ENCODE results near the gene OR6N1. TPM values are rescaled to one million over a fixed set of nuclear protein-coding genes. Genes with fewer than 3 reads are reported as not detected.

The OR6N1 gene
- total and polyA plus RNA-seq, 11 donors, result not detected

- TF ChIP-seq CTCF (IDR thresholded peaks at IDR 0.05), result no peak
- no peak for TF ChIP-seq POLR2A (IDR thresholded peaks at IDR 0.05)
- intact Hi-C loops (cut with DNase I), result no loop called here
- Histone ChIP-seq H3K4me1 (peaks cover 0 to 35% (median 0%) of the 10 kb centered on the region in 12 donors), H3K4me3 (no peak overlapping the region), H3K36me3 (no peaks in the 10 kb centered on the region), H3K27ac (peak overlapping the region in 1 of 12 donors; percentile 79), H3K27me3 (peaks cover 0 to under 1% (median 0%) of the 10 kb centered on the region in 9 donors), H3K9me3 (no peaks in the 10 kb centered on the region)
- ATAC-seq, result no peak
- no peak for DNase-seq
- 67 to 88% (median 79%) methylated on average over 1 of the region's 1 CpG for WGBS, 4 donors
Observed at GRCh38 chr1:158818975-158819431, 47.0 kb upstream of the OR6N1 start.

GRCh38 chr1:158818560-158818959 lies 46.6 kb upstream of the OR6N1 start:
- H3K27me3 ChIP-seq, result no peaks in the 10 kb centered on the region
- peak overlapping the region in 1 of 12 donors; percentile 79 for H3K27ac ChIP-seq
- ATAC-seq (no peak), DNase-seq (no peak)
- no peaks in the 10 kb centered on the region for H3K36me3 ChIP-seq
- H3K4me3 ChIP-seq, result no peak overlapping the region
- TF ChIP-seq CTCF (IDR thresholded peaks at IDR 0.05) (no peak), POLR2A (IDR thresholded peaks at IDR 0.05) (no peak)
- H3K4me1 ChIP-seq, result peaks cover 0 to 38% (median 0%) of the 10 kb centered on the region in 12 donors
- no peaks in the 10 kb centered on the region for H3K9me3 ChIP-seq
- intact Hi-C loops (cut with DNase I), result no loop called here
- 90 to 100% (median 93%) methylated on average over 1 of the region's 1 CpG for WGBS, 4 donors

GRCh38 chr1:158814970-158815369 lies 43.0 kb upstream of the OR6N1 start:
- no peak overlapping the region for H3K4me3 ChIP-seq
- ATAC-seq (no peak), DNase-seq (no peak)
- no peaks in the 10 kb centered on the region for H3K27me3 ChIP-seq
- no peak for TF ChIP-seq CTCF (IDR thresholded peaks at IDR 0.05)
- no peak for TF ChIP-seq POLR2A (IDR thresholded peaks at IDR 0.05)
- H3K36me3 ChIP-seq, result no peaks in the 10 kb centered on the region
- intact Hi-C loops (cut with DNase I), result no loop called here
- H3K9me3 ChIP-seq, result no peaks in the 10 kb centered on the region
- H3K4me1 ChIP-seq, result peaks cover 0 to 68% (median 0%) of the 10 kb centered on the region in 12 donors
- no peak overlapping the region for H3K27ac ChIP-seq
- 44 to 95% (median 79%) methylated on average over 1 of the region's 1 CpG for WGBS, 4 donors

GRCh38 chr1:158813164-158813563 lies 41.2 kb upstream of the OR6N1 start:
- Histone ChIP-seq H3K9me3 (no peaks in the 10 kb centered on the region), H3K27ac (peak overlapping the region in 1 of 12 donors; percentile 79), H3K27me3 (no peaks in the 10 kb centered on the region), H3K4me1 (peaks cover 0 to 59% (median 0%) of the 10 kb centered on the region in 12 donors), H3K36me3 (no peaks in the 10 kb centered on the region), H3K4me3 (no peak overlapping the region)
- intact Hi-C loops (cut with DNase I), result no loop called here
- DNase-seq (no peak), ATAC-seq (no peak)
- 74 to 78% (median 76%) methylated on average over 3 of the region's 3 CpGs for WGBS, 4 donors
- no peak for TF ChIP-seq CTCF (IDR thresholded peaks at IDR 0.05)
- TF ChIP-seq POLR2A (IDR thresholded peaks at IDR 0.05), result no peak

Measured in heart left ventricle (tissue), 16 donors.